Stimulated activated CD4-positive, alpha-beta T cell treated with anti-CD3 and anti-CD28 coated beads, Interleukin-12 subunit alpha, Interleukin-12 subunit beta, amount 100 ng/mL, for 4 hours (primary cell): ENCODE data around the gene MXRA8.

Source experiments
- DNase-seq: peaks from one replicate; pipeline ENCODE4 v3.0.0-alpha.2; 2020

MXRA8 gene

GRCh38 chr1:1348420-1349255 lies 9.7 kb downstream of the MXRA8 start:
- DNase-seq, result no peak

DNA sequence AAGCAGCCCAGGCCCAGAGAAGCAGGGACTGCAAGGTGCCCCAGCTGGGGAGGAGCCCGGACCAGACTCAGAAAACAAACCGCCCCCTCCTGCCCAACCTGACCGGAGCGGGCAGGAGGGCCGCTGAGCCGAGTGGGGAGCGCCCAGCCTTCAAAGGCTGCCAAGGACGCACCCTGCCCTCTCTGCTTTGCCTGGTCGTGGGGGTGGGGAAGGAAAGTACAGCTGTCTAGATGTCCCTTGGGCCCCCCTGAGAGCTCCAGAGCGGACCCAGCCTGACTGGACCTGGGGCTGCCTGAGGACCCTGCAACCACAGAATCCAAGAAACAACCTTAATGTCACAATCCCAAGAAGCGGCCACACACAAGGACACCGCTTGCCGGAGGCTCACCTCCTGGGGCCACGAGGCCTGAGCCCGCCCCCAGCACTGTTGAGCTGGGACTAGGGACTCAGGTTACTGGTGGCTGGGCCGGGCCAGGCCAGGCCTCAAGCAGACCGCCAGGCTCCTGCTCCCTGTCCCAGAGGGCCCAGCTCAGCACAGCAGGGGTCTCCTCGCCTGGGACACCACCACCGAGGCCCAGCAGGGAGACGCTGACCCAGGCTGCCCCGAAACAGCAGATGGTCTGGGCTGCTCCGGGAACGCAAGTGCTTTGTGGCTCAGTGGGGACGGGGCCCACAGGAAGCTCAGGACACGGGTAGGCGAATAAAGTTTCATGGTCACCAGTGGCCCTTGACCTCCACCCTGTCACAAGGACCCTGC lies 10.5 kb downstream of the MXRA8 start:
- no peak for DNase-seq

- DNase-seq, result no peak
These were observed 11.2 kb downstream of the MXRA8 start for GRCh38 chr1:1347026-1347595.

GRCh38 chr1:1346501-1346890 lies 11.9 kb downstream of the MXRA8 start:
- DNase-seq, result no peak

DNA sequence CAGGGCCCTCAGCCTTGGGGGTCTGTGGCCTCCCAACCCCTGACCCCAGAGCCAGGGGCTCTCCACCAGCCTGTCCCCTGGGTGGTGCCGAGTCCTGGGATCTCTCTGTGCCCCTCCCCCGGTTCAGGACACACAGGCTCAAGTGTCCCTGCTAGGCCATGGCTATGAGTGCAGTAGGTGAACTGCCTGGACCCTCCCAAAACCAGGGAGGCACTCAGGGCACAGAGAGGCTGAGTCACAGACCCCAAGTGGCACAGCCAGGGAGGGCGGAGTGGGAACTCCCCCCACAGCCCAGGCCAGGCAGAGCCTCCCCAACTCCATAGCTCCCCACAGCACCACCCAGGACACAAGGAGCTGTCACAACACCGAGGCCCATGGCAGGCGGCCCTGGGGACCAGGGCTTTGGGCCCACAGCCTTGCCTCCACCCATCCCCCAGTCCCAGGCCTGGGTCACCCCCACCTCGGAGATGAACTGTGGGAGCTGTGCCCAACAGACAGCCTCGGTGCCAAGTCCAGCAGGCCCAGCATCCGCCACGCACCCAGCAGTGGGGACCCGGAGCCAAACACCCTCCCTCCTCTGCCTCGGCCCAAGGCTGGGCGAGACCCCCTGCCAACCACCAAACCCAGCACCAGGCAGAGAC lies 12.4 kb downstream of the MXRA8 start:
- no peak for DNase-seq

GRCh38 chr1:1345384-1345783 lies 13.0 kb downstream of the MXRA8 start:
- DNase-seq, result no peak

DNA sequence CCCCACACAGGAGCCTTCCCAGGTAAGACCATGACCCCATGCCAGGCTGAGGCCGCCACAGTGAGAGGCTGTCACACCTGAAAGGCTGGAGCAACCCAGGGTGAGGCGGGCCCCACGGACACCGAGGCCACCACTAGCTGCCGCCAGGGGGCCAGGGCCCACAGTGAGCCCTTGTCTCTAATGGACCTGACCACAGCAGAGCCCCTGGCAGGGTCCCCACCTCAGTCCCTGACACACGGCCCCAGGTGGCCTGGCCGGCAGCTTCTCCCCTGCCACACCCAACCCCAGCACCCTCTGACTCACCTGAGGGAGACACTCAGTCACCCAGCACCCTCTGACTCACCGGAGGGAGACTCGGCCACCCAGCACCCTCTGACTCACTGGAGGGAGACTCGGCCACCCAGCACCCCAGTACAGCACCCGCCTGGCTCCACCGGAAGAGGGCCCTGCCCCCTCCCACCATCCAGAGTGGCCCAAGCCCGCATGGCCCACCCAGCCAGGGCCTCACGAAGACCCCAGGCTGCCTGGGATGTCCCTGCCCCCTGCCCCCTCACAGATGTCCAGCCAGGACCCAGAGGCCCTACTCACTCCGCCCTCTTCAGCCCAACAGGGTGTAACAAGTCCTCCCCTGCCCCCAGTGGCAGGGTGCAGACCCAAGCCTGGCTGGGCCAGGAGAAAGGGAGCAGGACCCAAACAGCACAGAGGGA lies 13.5 kb downstream of the MXRA8 start:
- peak; percentile 47 for DNase-seq

GRCh38 chr1:1343811-1344421 lies 14.4 kb downstream of the MXRA8 start:
- DNase-seq, result no peak

- no peak for DNase-seq
These were observed 15.7 kb downstream of the MXRA8 start for GRCh38 chr1:1342584-1343115.

DNA sequence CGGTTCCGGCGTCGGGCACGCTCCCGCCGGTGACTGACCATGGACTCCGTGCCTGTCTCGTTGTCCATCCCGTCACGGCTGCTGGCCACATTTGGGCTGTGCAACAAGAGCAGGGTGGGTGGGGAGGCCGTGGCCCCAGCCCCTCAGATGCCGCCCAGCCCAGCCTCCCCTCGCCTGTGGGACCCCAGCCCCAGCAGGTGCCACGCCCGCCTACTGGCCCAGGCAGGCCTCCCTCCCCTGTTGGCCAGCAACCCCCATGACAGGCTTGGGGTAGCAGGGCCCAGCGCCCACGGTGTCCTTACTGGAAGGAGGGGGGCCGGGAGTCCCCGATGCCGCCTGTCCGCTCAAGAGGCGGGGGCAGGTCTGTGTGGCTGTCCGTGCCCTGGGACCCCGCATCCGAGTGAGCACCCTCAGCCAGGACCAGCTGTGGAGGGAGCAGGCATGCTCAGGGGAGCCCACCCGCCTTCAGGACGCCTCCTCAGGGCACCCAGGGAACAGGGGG lies 16.2 kb downstream of the MXRA8 start:
- DNase-seq, result no peak

DNA sequence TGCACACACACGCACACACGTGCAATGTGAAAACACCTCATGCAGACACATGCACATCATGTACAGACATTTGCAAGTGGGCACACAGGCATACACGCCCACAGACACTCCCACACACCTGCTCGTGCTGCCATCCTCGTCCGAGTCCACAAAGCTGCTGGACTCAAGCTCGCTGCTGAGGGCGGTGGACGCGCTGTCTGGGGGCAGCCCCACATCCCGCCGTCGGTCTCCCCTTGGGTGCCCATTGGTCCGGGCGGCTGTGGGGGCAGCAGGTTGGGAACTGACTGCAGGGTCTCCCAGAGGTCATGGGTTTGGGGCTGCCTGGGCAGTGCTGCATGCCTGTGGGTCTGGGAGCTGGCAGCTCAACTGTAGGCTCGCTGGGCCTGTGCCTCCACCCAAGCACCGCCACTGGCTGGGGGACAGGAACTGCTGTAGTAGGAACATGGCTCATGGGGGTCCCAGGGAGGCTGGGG lies 16.8 kb downstream of the MXRA8 start:
- DNase-seq, result no peak

- DNase-seq, result no peak
These were observed 17.4 kb downstream of the MXRA8 start for GRCh38 chr1:1340791-1341548.

DNA sequence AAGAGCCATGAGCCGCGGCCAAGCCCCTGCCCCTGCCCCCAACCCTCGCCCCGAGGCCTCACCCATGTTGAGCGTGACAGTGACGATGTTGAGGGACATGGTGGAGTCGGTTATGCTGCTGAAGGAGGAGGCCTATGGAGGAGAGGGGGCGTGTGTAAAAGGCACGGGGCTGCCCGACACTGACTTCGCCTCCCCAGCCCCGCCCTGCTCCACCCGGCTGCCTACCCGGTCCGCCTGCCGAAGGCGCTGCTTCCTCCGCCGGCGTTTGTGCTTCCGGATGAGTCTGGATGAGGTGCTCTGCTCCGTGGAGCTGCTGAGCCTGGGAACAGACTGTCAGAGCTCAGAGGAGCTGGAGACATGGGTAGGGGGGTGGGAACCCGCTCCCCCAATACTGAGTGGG lies 18.2 kb downstream of the MXRA8 start:
- DNase-seq, result no peak

GRCh38 chr1:1338278-1338677 lies 20.1 kb downstream of the MXRA8 start:
- DNase-seq, result no peak

- DNase-seq, result peak; percentile 49
These were observed 20.6 kb downstream of the MXRA8 start for GRCh38 chr1:1337793-1338147.

DNA sequence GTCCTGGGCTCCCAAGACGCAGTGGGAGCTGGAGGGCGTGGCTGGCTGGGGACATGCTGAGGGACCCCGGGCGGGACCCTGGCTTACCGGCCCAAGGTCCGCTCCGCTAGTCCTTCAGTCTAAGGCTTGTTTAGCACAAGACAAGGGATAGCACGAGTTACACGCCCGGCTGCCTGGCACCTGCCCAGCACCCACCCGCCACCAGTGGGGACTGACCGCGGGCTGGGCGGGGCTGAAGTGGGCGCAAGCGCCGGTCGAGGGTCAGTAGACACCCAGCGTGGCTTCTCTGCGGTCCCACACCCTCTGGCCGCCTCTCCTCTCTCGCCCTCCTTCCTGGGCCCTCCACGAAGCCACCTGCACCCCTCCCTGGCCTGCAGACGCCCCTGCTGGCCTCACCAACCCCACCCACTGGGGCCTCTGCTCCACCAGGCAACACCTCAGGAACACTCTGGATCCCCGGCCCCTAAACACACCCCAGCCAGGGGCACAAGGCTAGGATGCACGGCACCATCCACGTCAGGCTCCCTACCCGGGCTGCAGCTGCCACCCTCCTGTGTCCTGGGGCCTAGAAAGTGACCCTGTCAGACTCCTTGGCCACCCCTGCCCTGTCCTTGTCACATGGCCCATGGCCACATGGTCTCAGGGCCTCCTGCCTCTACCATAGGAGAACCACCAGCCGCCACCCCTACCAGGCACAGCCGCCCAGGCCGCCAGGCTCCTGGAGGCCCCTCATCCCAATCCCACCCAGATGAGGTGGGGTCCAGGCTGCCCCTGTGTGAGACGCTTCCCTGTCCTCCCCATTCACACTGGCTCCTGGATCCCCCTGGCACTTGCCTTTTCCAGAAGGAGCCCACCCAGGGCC lies 21.2 kb downstream of the MXRA8 start:
- DNase-seq, result no peak

DNA sequence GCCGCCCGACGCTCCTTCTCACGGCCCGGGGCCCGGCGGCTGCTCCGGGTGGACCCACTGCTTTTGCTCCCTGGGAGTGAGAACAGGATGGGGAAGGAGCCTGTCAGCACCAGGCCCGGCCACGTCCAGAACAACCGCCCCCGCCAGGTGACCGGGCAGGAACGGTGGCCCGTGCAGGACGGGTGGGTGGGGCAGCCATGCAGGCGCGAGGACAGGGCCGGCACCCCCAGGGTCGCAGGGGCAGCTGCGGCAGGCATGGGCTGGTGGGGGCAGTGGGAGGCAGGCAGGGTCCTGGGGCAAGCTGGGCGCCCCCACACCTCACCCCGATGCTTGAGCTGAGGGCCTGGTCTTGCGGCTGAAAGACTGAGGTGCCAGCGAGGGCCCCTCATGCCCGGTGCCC lies 21.9 kb downstream of the MXRA8 start:
- DNase-seq, result no peak

- DNase-seq, result no peak
These were observed 22.5 kb downstream of the MXRA8 start for GRCh38 chr1:1335792-1336248.

DNA sequence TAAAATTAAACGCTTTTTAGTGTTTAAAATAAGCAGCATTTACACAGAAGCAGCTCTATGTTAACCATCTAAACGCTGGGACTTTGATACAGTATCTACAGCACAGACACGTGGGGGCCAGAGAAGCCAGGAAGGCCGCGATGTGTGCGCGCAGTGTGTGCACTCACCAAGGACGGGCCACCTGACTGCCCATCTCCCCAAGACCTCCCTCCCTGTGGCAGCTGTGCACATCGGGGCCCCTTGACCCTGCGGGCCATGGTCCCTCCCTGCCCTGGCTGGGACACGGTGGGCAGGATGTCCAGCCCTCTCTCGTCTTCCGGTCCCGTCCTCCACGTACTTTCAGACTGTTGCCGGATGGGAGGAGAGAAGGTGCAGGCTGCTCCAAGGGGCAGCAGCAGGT lies 23.1 kb downstream of the MXRA8 start:
- DNase-seq, result no peak

DNA sequence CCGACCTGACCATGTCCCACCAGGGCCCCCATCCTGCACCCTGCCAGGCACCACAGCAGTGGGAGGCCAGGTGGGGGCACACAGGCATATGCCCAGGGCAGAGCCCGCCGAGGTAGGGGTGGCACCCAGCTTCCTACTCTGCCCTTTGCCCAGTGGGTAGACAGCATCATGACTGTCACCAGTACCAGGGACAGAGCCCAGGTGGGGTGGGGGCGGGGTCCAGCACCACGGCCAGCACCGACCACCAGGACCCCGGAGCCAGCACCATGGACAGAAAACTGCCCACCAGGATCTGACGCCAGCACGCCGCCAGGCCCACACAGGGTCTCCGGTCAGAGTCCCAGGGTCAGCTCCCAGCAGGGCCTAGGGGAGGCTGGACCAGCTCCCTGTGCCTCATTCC lies 23.5 kb downstream of the MXRA8 start:
- no peak for DNase-seq
